ENCODE measurements around the gene AKAP6.
A peak's percentile ranks its signal among the peaks of the same experiment; 100 is the strongest.

Gene AKAP6

GRCh38 chr14:32737621-32738020 lies 408.5 kb downstream of the AKAP6 start:
- FAIRE-seq: no peak
- DNase-seq (ENCODE audit: insufficient read length, low spot score): no peak
- no peak for TF ChIP-seq CTCF (IDR thresholded peaks at IDR 0.05; ENCODE audit: insufficient read depth, missing control alignments)

GRCh38 chr14:32738206-32738871 lies 409.2 kb downstream of the AKAP6 start:
- DNase-seq (ENCODE audit: insufficient read length, low spot score) (no peak), FAIRE-seq (no peak)
- no peak for TF ChIP-seq CTCF (IDR thresholded peaks at IDR 0.05; ENCODE audit: insufficient read depth, missing control alignments)

- FAIRE-seq (no peak), DNase-seq (ENCODE audit: insufficient read length, low spot score) (no peak)
- no peak for TF ChIP-seq CTCF (IDR thresholded peaks at IDR 0.05; ENCODE audit: insufficient read depth, missing control alignments)
These were observed 415.8 kb downstream of the AKAP6 start for GRCh38 chr14:32744811-32745445.

- FAIRE-seq (peak; percentile 38), DNase-seq (ENCODE audit: insufficient read length, low spot score) (no peak)
- TF ChIP-seq CTCF (IDR thresholded peaks at IDR 0.05; ENCODE audit: insufficient read depth, missing control alignments): no peak
These were observed 425.1 kb downstream of the AKAP6 start for GRCh38 chr14:32754209-32754608.

GRCh38 chr14:32756173-32756572 lies 427.1 kb downstream of the AKAP6 start:
- FAIRE-seq: no peak
- no peak for TF ChIP-seq CTCF (IDR thresholded peaks at IDR 0.05; ENCODE audit: insufficient read depth, missing control alignments)

GRCh38 chr14:32756775-32757174 lies 427.7 kb downstream of the AKAP6 start:
- TF ChIP-seq CTCF (IDR thresholded peaks at IDR 0.05; ENCODE audit: insufficient read depth, missing control alignments): no peak
- no peak for DNase-seq (ENCODE audit: insufficient read length, low spot score)
- FAIRE-seq: no peak

More at GRCh38 chr14:32756173-32756572, 427.1 kb downstream of the AKAP6 start:
- DNase-seq (ENCODE audit: insufficient read length, low spot score): no peak

GRCh38 chr14:32757568-32757967 lies 428.5 kb downstream of the AKAP6 start:
- FAIRE-seq (no peak), DNase-seq (ENCODE audit: insufficient read length, low spot score) (no peak)
- no peak for TF ChIP-seq CTCF (IDR thresholded peaks at IDR 0.05; ENCODE audit: insufficient read depth, missing control alignments)

Data from D721Med (cell line).